H9 (cell line): ENCODE results near the gene DISC1. TPM values are rescaled to one million over a fixed set of nuclear protein-coding genes. Genes with fewer than 3 reads are reported as not detected.
"Not testable (repeated sequence)": the region's sequence is repeated elsewhere in the genome, so short reads cannot be mapped to it uniquely, and the experiment has no call there.

Experiments used
- DNase-seq: peaks from one replicate; pipeline ENCODE4 v3.0.0-alpha.2; 2017
- H2AFZ ChIP-seq: one replicate; pipeline ENCODE4 v1.6.1; 2013; ENCODE audit warnings: mild to moderate bottlenecking, low read length, control low read depth, moderate library complexity
- H2AK5ac ChIP-seq: 2 replicates; pipeline ENCODE4 v1.6.1; 2013; ENCODE audit warnings: low read length, control low read depth, mixed read lengths; ENCODE audit not compliant: insufficient read length
- H2BK120ac ChIP-seq: one replicate; pipeline ENCODE4 v1.6.1; 2013; ENCODE audit warnings: low read depth, mild to moderate bottlenecking, low read length, control low read depth, inconsistent platforms; ENCODE audit not compliant: poor library complexity, severe bottlenecking
- H2BK12ac ChIP-seq: 2 replicates; pipeline ENCODE4 v1.6.1; 2013; ENCODE audit warnings: low read length, control low read depth, mixed read lengths, low read depth; ENCODE audit not compliant: insufficient read length
- H2BK15ac ChIP-seq: 2 replicates; pipeline ENCODE4 v1.6.1; 2013; ENCODE audit warnings: low read depth, low read length, control low read depth
- H2BK20ac ChIP-seq: one replicate; pipeline ENCODE4 v1.6.1; 2013; ENCODE audit warnings: low read depth, mild to moderate bottlenecking, low read length, control low read depth, inconsistent platforms; ENCODE audit not compliant: poor library complexity, severe bottlenecking
- H2BK5ac ChIP-seq: 2 replicates; pipeline ENCODE4 v1.6.1; 2013; ENCODE audit warnings: low read length, control low read depth, mixed read lengths; ENCODE audit not compliant: insufficient read length
- H3K14ac ChIP-seq: 2 replicates; pipeline ENCODE4 v1.6.1; 2013; ENCODE audit warnings: low read length, control low read depth; ENCODE audit not compliant: insufficient read depth
- H3K18ac ChIP-seq: 2 replicates; pipeline ENCODE4 v1.6.1; 2013; ENCODE audit warnings: low read depth, mild to moderate bottlenecking, mixed read lengths, low read length, control low read depth; ENCODE audit not compliant: insufficient read length
- H3K23ac ChIP-seq: 2 replicates; pipeline ENCODE4 v1.6.1; 2013; ENCODE audit warnings: low read length, control low read depth, mixed read lengths, low read depth; ENCODE audit not compliant: insufficient read length
- H3K23me2 ChIP-seq: 2 replicates; pipeline ENCODE4 v1.6.1; 2013; ENCODE audit warnings: low read depth, mild to moderate bottlenecking, mixed read lengths, low read length, control low read depth; ENCODE audit not compliant: insufficient read length, poor library complexity, severe bottlenecking
- H3K27ac ChIP-seq: 2 replicates; pipeline ENCODE4 v1.5.1; 2013; ENCODE audit warnings: low read length, control low read depth, mixed read lengths, low read depth; ENCODE audit not compliant: insufficient read length
- H3K27me3 ChIP-seq: 2 replicates; pipeline ENCODE4 v1.6.1; 2013; ENCODE audit warnings: low read length, control low read depth, inconsistent platforms; ENCODE audit not compliant: insufficient read depth
- H3K4ac ChIP-seq: 2 replicates; pipeline ENCODE4 v1.6.1; 2013; ENCODE audit warnings: low read depth, mild to moderate bottlenecking, control low read depth, inconsistent platforms, low read length, moderate library complexity
- H3K4me1 ChIP-seq: 2 replicates; pipeline ENCODE4 v1.6.1; 2013; ENCODE audit warnings: low read length, control low read depth, inconsistent platforms; ENCODE audit not compliant: insufficient read depth
- H3K4me2 ChIP-seq: 2 replicates; pipeline ENCODE4 v1.6.1; 2013; ENCODE audit warnings: low read length, control low read depth, mixed read lengths; ENCODE audit not compliant: insufficient read length, insufficient read depth
- H3K56ac ChIP-seq: 2 replicates; pipeline ENCODE4 v1.6.1; 2013; ENCODE audit warnings: low read depth, mild to moderate bottlenecking, mixed read lengths, low read length, control low read depth; ENCODE audit not compliant: insufficient read length
- H3K79me1 ChIP-seq: 2 replicates; pipeline ENCODE4 v1.6.1; 2013; ENCODE audit warnings: low read depth, mild to moderate bottlenecking, moderate library complexity, low read length, control low read depth, inconsistent platforms; ENCODE audit not compliant: insufficient read depth, poor library complexity, severe bottlenecking
- H3K79me2 ChIP-seq: 2 replicates; pipeline ENCODE4 v1.6.1; 2013; ENCODE audit warnings: low read length, control low read depth, inconsistent platforms; ENCODE audit not compliant: insufficient read depth
- H3K9ac ChIP-seq: 2 replicates; pipeline ENCODE4 v1.6.1; 2013; ENCODE audit warnings: low read length, control low read depth, mixed read lengths; ENCODE audit not compliant: insufficient read length; ENCODE audit errors: extremely low read depth
- H3K9me3 ChIP-seq: one replicate; pipeline ENCODE4 v1.6.1; 2013; ENCODE audit warnings: low read depth, low read length, inconsistent platforms; ENCODE audit not compliant: control insufficient read depth
- H3T11ph ChIP-seq: one replicate; pipeline ENCODE4 v1.6.1; 2013; ENCODE audit warnings: mild to moderate bottlenecking, low read length, control low read depth, inconsistent platforms
- H4K20me1 ChIP-seq: one replicate; pipeline ENCODE4 v1.6.1; 2013; ENCODE audit not compliant: control insufficient read depth, insufficient read length, insufficient read depth
- H4K5ac ChIP-seq: 2 replicates; pipeline ENCODE4 v1.6.1; 2013; ENCODE audit warnings: low read depth, mild to moderate bottlenecking, mixed read lengths, low read length, control low read depth; ENCODE audit not compliant: insufficient read length
- H4K8ac ChIP-seq: replicated peaks from 2 replicates; pipeline ENCODE4 v1.6.1; 2013; ENCODE audit warnings: low read length, control low read depth, mixed read lengths, low read depth; ENCODE audit not compliant: insufficient read length
- H4K91ac ChIP-seq: 2 replicates; pipeline ENCODE4 v1.6.1; 2013; ENCODE audit warnings: low read depth, mild to moderate bottlenecking, moderate library complexity, mixed read lengths, low read length, control low read depth; ENCODE audit not compliant: insufficient read length
- H3K27ac Mint-ChIP-seq, 3 experiments: 2 replicates in 2 of 3; 3 replicates in 1 of 3; pipeline ENCODE4 v1.8.0; 2020 to 2021; ENCODE audit warnings: mixed read lengths in 3 of 3, mild to moderate bottlenecking in 1 of 3, moderate library complexity in 1 of 3
- H3K27me3 Mint-ChIP-seq: 2 replicates; pipeline ENCODE4 v1.8.0; 2021; ENCODE audit warnings: low read depth, mild to moderate bottlenecking, moderate library complexity, mixed read lengths
- H3K36me3 Mint-ChIP-seq, 3 experiments: 2 replicates in 2 of 3; 3 replicates in 1 of 3; pipeline ENCODE4 v1.8.0; 2020 to 2021; ENCODE audit warnings: low read depth in 3 of 3, mixed read lengths in 3 of 3; ENCODE audit not compliant: insufficient read depth in 1 of 3
- H3K4me1 Mint-ChIP-seq, 2 experiments: 2 replicates each; pipeline ENCODE4 v1.8.0; 2020; ENCODE audit warnings: mixed read lengths in 2 of 2
- H3K4me3 Mint-ChIP-seq, 2 experiments: 2 replicates in 1 of 2; 3 replicates in 1 of 2; pipeline ENCODE4 v1.8.0; 2020 to 2021; ENCODE audit warnings: mild to moderate bottlenecking in 2 of 2, mixed read lengths in 2 of 2, moderate library complexity in 1 of 2
- H3K9me3 Mint-ChIP-seq, 2 experiments: 2 replicates in 1 of 2; 3 replicates in 1 of 2; pipeline ENCODE4 v1.8.0; 2020; ENCODE audit warnings: mild to moderate bottlenecking in 2 of 2, mixed read lengths in 2 of 2, moderate library complexity in 1 of 2
- CTCF ChIP-seq: fragments of 200-600 bp; sonication (generic); conservative IDR thresholded peaks from 3 replicates; pipeline ENCODE4 v1.8.0; 2021; ENCODE audit warnings: antibody characterized with exemption, mild to moderate bottlenecking
- WGBS: extraction: QIAGEN DNeasy Blood & Tissue Kit; methylation state at CpG from one replicate; pipeline ENCODE4 v1.1.7; 2013; ENCODE audit warnings: missing lambda C conversion rate, low lambda C conversion rate, mixed read lengths; ENCODE audit not compliant: insufficient read length; ENCODE audit errors: extremely low coverage; 5-methylcytosine and 5-hydroxymethylcytosine counted together
- total RNA-seq: library from RNA; stranded (reverse); gene quantifications from 2 replicates; pipeline ENCODE4 v1.2.1, GENCODE V29; 2021

DISC1 gene
- total RNA-seq, 1 experiment from 2014 or later = 2.5 TPM

GRCh38 chr1:231903586-231904081 is 277.0 kb downstream of the DISC1 start:
- Histone ChIP-seq H4K8ac (no peak overlapping the region), H3K27me3 (no peaks in the 10 kb centered on the region), H3K56ac (no peak overlapping the region), H3K9ac (no peak overlapping the region), H4K20me1 (no peaks in the 10 kb centered on the region), H2BK20ac (no peak overlapping the region), H3K14ac (no peak overlapping the region), H2BK15ac (no peak overlapping the region), H2AFZ (no peak overlapping the region), H4K91ac (no peak overlapping the region), H3K27ac (no peak overlapping the region), H3K4me2 (no peak overlapping the region), H4K5ac (no peak overlapping the region), H2BK5ac (no peak overlapping the region), H3K23ac (no peak overlapping the region), H2AK5ac (no peak overlapping the region), H3K23me2 (no peaks in the 10 kb centered on the region), H3T11ph (no peak overlapping the region), H3K79me1 (no peaks in the 10 kb centered on the region), H3K9me3 (no peaks in the 10 kb centered on the region), H3K4me1 (peaks cover 4% of the 10 kb centered on the region; the same call in 1 of the 2 replicates), H3K4ac (no peak overlapping the region), H2BK120ac (no peak overlapping the region), H2BK12ac (no peak overlapping the region), H3K18ac (no peak overlapping the region), H3K79me2 (no peaks in the 10 kb centered on the region)
- peaks cover 17% of the 10 kb centered on the region; the same call in 1 of the 2 replicates for H3K27me3 Mint-ChIP-seq
- H3K36me3 Mint-ChIP-seq = peaks cover 0 to 5% (median 0%) of the 10 kb centered on the region in 3 experiments; a peak in 1 of 7 replicates
- no peak overlapping the region for H3K27ac Mint-ChIP-seq
- no CpG with 5 or more reads among the region's 4 CpGs for WGBS
- H3K9me3 Mint-ChIP-seq = peaks cover 10 to 12% of the 10 kb centered on the region in 2 experiments; a peak in 4 of 5 replicates
- TF ChIP-seq CTCF = no peak
- peaks cover 17 to 22% of the 10 kb centered on the region in 2 experiments for H3K4me1 Mint-ChIP-seq
- no peak overlapping the region for H3K4me3 Mint-ChIP-seq
- no peak for DNase-seq

- H3K4me2 ChIP-seq, H2BK15ac ChIP-seq, H3K18ac ChIP-seq, H3K14ac ChIP-seq, H3K23me2 ChIP-seq, H3K27me3 ChIP-seq, H2AK5ac ChIP-seq, H4K5ac ChIP-seq, DNase-seq, H3K9ac ChIP-seq, H3K4me3 Mint-ChIP-seq, H2BK20ac ChIP-seq, H3K4me1 Mint-ChIP-seq, H3K56ac ChIP-seq, H3K4me1 ChIP-seq, H2BK12ac ChIP-seq, H4K8ac ChIP-seq, H3K9me3 ChIP-seq, H3K36me3 Mint-ChIP-seq, H3T11ph ChIP-seq, H3K4ac ChIP-seq, H2BK120ac ChIP-seq, H4K91ac ChIP-seq, H4K20me1 ChIP-seq, H2AFZ ChIP-seq, H3K79me2 ChIP-seq, H3K23ac ChIP-seq, H3K27ac Mint-ChIP-seq, H3K79me1 ChIP-seq, H3K27ac ChIP-seq, H2BK5ac ChIP-seq: not testable (repeated sequence)
- WGBS = no CpG with 5 or more reads among the region's 2 CpGs
- peaks cover 10 to 12% of the 10 kb centered on the region in 2 experiments; a peak in 4 of 5 replicates for H3K9me3 Mint-ChIP-seq
- peaks cover 39% of the 10 kb centered on the region for H3K27me3 Mint-ChIP-seq
Observed at GRCh38 chr1:231907310-231907709, 280.7 kb downstream of the DISC1 start.
